Measurements from ENCODE around the gene CLDN9.

CLDN9 gene

DNA sequence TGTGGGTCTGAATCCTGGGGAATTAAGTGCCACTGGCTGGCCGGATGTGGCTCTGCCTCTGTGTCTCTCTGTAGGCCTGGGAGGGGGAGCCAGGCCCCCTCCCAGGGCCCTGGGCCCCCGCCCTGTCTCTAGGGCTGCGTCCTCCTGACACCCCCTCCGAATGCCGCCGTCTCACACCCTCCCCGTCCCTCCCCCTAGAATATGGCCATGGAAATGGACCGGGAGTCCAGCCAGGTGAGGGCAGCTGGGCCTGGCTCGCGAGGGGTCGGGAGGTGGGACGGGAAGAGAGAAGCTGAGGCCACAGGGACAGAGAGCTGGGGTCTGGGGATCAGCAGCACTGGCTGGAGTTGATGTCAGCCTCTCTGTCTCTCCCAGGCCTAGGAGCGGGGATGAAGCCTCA is 16.4 kb upstream of the CLDN9 start:
- no peak for DNase-seq

- DNase-seq = no peak
Measured at GRCh38 chr16:2999929-3000328, 12.8 kb upstream of the CLDN9 start.

GRCh38 chr16:3000540-3000939 is 12.2 kb upstream of the CLDN9 start:
- no peak for DNase-seq

- no peak for DNase-seq
Measured at GRCh38 chr16:3001316-3001715, 11.4 kb upstream of the CLDN9 start.

DNA sequence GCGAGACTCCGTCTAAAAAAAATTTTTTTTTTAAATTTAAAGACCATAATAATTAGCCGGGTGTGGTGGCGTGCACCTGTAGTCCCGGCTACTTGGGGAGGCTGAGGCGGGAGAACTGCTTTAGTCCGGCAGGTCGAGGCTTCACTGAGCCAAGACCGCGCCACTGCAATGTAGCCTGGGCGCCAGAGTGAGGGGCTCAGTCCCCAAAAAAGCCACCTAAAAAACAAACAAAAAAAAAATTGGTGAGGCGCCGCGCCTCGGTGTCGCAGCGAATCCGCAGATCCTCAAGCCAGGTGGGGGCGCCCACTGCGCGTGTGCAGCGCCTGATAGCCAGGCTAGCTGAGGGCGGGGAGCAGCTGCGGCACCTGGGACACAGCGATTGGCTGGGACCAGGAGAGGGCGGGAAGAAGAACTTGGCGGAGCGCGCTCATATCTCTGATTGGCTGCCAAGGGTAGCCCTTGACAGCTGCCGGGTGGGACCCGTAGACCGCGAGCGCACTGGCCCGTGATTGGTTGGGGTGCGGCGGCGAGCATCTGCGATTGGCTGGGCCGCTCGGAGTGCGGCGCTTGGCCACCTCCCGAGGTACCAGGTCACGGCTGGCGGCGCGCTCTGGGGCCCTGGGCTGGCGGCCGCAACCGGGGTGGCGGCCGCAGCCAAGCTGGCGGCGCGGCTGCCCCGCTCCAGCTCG is 9.0 kb upstream of the CLDN9 start:
- peak; percentile 94 to 99 for DNase-seq

DNA sequence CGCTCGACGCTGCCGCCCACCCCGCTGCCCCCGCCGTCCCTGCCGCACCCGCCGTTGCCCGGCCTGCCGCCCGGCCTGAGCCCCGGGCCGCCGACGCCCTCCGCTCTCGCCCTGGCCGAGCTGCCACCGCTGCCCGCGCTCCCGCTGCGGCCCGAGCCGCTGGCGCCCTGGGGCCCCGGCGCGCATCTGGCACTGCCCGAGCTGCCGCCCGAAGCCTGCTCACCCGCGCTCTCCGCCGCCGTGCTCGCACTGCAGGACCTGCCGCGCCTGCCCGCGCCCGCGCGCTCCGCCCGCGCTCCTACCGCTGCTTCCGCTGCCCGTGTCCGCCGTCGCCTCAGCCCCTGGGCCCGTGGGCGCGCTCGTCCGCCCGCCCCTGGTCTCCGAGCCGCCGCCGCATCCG is 8.4 kb upstream of the CLDN9 start:
- no peak for DNase-seq

- DNase-seq = peak in 1 of 2 experiments; percentile 38
Measured at GRCh38 chr16:3004781-3005284, 7.9 kb upstream of the CLDN9 start.

- DNase-seq = no peak
Measured at GRCh38 chr16:3007059-3007956, 5.4 kb upstream of the CLDN9 start.

- no peak for DNase-seq
Measured at GRCh38 chr16:3007957-3008689, 4.6 kb upstream of the CLDN9 start.

DNA sequence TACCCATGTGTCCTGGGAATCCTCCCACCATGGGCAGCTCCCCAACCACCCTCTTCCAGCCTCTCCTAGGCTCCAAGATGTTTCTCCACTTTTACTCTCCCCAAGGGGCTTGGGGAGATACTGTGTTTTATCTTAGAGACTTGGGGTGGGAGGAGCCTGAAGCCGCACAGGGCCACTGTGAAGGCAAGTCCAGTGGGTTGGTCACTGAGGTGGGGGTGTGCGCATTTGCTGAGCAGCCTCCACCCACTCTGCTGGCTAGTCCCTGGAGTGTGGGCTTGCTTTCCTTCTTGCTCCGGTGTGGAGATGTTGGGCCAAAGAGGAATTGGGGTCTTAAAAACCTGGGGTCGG is 4.1 kb upstream of the CLDN9 start:
- DNase-seq = no peak

DNA sequence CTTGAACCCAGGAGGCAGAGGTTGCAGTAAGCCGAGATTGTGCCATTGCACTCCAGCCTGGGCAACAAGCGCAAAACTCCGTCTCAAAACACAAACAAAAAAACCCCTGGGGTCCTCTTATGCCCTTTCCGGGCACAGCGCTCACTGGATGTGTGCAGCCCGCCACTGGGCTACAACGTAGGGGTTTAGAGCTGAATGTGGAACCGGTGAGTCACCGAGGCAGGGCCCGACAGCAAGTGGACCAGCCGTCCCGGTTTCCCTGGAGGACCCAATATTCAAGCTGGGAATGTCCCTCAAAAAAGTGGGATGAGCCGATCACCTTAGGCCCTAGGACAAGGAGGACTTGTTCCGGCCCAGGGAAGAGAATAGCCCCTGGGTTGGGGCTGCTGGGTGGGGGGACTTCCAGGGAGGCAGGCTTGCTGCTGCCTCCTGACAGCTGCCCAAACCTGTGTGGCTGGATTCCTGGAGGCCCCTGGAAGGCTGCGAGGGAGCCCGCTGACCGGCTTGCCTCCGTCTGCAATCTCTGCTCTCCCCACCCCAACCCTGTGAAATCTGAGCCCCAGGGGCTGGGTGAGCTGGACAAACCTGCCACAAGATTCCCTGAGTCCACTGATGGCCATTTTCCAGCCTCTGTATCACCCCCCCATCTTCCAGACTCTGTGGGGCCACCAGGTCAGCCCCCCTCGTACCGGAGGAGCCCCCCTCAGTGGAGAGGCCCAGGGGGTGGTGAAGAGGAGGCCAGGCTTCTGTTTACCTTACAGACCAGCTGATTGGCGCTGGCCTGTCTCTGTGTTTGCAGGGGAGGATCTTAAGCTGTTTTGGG is 2.9 kb upstream of the CLDN9 start:
- no peak for DNase-seq

DNA sequence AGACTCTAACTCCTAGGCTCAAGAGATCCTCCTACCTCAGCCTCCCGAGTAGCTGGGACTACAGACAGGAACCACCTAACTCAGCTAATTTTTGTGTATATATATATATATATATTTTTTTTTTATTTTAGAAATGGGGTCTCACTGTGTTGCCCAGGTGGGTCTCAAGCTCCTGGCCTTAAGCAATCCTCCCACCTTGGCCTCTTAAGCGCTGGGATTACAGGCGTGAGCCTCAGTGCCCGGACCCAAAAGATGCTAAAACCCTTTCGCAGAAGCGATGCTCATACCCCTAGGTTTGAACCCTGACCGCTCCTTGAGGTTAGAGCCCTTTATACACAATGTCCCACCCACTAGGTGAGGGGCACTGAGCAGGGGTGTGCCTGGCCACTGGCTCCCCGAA is 2.2 kb upstream of the CLDN9 start:
- DNase-seq = no peak

DNA sequence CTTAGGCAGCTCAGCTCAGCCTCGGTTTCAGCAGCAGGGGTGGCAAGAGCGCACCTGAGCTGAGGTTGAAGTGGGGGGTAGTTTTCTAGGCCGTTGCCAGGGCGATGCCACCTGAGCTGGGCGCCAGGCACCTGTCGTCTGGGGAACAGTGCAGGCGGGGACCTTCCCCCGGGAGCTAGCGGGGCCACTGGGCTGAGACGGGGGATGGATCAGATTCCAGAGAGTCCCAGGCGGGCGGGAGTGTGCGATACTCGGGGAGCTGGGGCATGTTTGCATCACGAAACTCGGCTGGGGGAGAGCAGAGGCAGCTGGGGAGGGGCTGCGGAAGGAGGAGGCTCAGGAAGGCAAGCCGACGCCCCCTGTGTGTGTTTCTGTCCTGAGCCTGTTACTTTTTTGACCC is 477 bp upstream of the CLDN9 start:
- DNase-seq = no peak

DNA sequence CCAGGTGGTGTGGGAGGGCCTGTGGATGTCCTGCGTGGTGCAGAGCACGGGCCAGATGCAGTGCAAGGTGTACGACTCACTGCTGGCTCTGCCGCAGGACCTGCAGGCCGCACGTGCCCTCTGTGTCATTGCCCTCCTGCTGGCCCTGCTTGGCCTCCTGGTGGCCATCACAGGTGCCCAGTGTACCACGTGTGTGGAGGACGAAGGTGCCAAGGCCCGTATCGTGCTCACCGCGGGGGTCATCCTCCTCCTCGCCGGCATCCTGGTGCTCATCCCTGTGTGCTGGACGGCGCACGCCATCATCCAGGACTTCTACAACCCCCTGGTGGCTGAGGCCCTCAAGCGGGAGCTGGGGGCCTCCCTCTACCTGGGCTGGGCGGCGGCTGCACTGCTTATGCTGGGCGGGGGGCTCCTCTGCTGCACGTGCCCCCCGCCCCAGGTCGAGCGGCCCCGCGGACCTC is 798 bp downstream of the CLDN9 start:
- DNase-seq = no peak

- no peak for DNase-seq
Measured at GRCh38 chr16:3013998-3014690, 1.4 kb downstream of the CLDN9 start.

DNA sequence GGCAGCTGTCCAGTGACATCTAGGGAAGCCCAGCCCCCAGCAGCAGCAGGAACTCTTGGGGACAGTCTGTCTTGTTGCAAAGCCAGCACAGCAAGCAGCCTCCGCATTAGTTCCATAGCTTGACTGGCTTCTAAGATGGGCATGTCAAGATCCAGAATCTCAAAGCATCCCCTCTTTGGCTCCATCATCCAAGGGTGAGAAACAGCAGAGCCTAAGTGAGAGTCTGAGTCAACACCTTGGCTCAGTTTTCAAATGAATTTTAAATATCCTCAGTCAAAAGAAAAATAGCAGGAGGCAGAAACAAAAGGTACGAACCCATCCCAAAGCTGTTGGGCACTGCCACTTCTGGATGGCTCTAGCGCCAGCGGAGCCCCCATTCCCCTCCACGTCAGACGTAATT is 2.2 kb downstream of the CLDN9 start:
- DNase-seq = no peak

DNA sequence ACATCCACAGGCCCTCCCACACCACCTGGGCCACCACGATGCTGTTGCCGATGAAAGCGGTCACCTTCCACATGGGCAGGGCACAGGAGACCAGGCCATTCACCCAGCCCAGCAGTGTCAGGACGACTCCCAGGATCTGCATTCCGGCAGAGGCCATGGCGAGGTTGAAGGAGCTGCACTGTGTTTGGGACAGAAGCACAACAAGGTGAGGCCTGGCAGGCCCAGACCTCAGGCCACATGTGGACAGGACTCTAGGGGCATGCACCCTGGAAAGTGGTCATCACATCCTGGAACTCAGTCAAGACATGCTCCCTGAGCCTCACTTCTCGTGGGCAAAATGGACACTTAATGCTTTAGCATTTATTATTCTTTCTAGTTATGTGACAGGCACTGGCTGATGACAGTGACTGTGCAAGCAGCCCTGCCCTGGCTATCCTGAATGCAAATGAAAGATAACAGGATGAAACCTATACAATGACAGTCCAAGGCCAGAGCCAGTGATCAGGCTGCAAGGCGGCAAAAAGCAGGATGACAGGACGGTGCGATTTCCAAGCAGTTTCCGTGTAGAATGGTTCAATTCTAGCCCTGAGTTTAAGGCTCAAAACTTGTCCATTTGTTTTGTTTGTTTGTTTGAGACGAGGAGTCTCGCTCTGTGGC is 3.3 kb downstream of the CLDN9 start:
- DNase-seq = no peak

- DNase-seq = no peak
Measured at GRCh38 chr16:3017344-3017743, 4.6 kb downstream of the CLDN9 start.

DNA sequence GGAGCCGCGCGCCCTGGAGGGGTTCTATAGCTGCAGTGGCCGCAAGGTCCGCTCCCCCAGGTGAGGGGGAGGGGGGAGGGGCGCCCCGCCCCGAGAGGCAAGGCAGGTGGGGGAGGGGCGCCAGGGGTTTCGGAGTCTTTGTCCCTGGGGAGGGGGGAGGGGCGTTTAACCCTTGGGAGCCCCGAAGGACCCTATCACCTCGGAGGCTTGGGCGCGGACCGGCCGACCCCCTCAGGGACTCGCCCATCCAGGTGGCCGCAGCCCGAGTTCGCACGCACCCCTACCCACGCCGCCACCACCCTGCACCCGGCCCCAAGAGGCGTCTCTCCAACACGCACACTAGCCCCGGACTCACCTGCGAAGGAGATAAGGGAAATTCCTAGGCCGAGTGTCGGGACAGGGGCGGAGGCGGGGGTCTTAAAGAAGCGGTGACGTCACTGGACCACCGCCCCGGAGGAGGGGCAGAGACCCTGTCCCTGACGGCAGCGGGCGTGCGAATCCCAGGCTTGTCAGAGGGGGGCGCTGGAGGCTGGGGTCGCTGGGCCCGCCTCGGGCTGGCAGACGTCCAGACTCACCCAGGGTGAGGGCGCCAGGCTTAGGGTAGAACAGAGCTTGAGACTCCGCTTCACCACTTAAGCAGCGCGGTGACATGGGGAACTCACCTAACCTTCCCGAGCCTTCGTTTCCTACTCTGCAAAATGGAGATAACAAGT is 5.2 kb downstream of the CLDN9 start, which contains the start of gene CLDN6:
TSS of gene CLDN6 (minus strand) at position 390 of the 713 bp plus-strand sequence. CDS start 2,162 bp downstream, outside the sequence.
- DNase-seq = no peak

- no peak for DNase-seq
Measured at GRCh38 chr16:3019594-3020246, 7.0 kb downstream of the CLDN9 start.
